Osteocyte (in vitro differentiated cells): ENCODE results near the gene DIAPH2. TPM values are rescaled to one million over a fixed set of nuclear protein-coding genes. Genes with fewer than 3 reads are reported as not detected.
"Not testable (repeated sequence)": the region's sequence is repeated elsewhere in the genome, so short reads cannot be mapped to it uniquely, and the experiment has no call there.

Experiments used
- DNase-seq: peaks from one replicate; pipeline ENCODE4 v3.0.0; 2021; ENCODE audit warnings: mixed read lengths; ENCODE audit not compliant: unreplicated experiment; ENCODE audit errors: extremely low spot score
- H3K27ac Mint-ChIP-seq: one replicate; pipeline ENCODE4 v1.8.0; 2021; ENCODE audit warnings: mild to moderate bottlenecking, mixed read lengths; ENCODE audit not compliant: unreplicated experiment
- H3K27me3 Mint-ChIP-seq: one replicate; pipeline ENCODE4 v1.8.0; 2021; ENCODE audit warnings: mixed read lengths; ENCODE audit not compliant: unreplicated experiment
- H3K36me3 Mint-ChIP-seq: one replicate; pipeline ENCODE4 v1.8.0; 2021; ENCODE audit warnings: mixed read lengths; ENCODE audit not compliant: unreplicated experiment
- H3K4me1 Mint-ChIP-seq: one replicate; pipeline ENCODE4 v1.8.0; 2021; ENCODE audit warnings: mixed read lengths; ENCODE audit not compliant: unreplicated experiment
- H3K4me3 Mint-ChIP-seq: one replicate; pipeline ENCODE4 v1.8.0; 2021; ENCODE audit warnings: mild to moderate bottlenecking, moderate library complexity, mixed read lengths; ENCODE audit not compliant: unreplicated experiment
- H3K9me3 Mint-ChIP-seq: one replicate; pipeline ENCODE4 v1.8.0; 2021; ENCODE audit warnings: mixed read lengths; ENCODE audit not compliant: unreplicated experiment
- total RNA-seq: library from RNA; stranded (reverse); gene quantifications from 2 replicates; pipeline ENCODE4 v1.2.1, GENCODE V29; 2021
- TF ChIP-seq, protein P1 (sequence below): fragments of 200-600 bp; sonication (generic); IDR thresholded peaks from 2 replicates; pipeline ENCODE4 v1.5.0; 2021; ENCODE audit warnings: antibody characterized with exemption, mild to moderate bottlenecking, moderate library complexity

Gene DIAPH2
- total RNA-seq, 1 donor from 2014 or later = 9.3 TPM

DNA sequence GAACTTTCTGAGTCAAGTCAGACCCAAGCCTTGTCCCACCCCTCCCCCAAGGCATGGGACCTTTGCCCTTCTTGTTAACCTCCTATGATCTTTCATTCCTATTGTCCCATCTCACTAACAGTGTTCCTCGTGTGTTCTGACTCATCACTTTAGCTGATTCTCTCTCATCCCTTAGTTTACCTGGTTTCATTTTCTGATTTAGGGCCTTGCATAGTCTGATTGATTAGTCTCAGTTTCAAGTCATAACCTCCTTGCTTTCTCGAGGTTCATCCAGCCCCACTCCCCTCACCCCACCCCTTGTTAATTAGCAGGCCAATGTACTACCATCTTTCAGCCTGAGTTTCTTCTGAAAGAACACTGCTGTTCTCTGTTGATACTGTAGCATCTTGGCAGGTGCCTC is 716.5 kb downstream of the DIAPH2 start:
- Mint-ChIP-seq H3K4me1 (no peaks in the 10 kb centered on the region), H3K36me3 (no peaks in the 10 kb centered on the region), H3K27me3 (no peaks in the 10 kb centered on the region), H3K4me3 (no peak overlapping the region), H3K27ac (no peak overlapping the region), H3K9me3 (no peaks in the 10 kb centered on the region)
- TF ChIP-seq, protein P1, sequence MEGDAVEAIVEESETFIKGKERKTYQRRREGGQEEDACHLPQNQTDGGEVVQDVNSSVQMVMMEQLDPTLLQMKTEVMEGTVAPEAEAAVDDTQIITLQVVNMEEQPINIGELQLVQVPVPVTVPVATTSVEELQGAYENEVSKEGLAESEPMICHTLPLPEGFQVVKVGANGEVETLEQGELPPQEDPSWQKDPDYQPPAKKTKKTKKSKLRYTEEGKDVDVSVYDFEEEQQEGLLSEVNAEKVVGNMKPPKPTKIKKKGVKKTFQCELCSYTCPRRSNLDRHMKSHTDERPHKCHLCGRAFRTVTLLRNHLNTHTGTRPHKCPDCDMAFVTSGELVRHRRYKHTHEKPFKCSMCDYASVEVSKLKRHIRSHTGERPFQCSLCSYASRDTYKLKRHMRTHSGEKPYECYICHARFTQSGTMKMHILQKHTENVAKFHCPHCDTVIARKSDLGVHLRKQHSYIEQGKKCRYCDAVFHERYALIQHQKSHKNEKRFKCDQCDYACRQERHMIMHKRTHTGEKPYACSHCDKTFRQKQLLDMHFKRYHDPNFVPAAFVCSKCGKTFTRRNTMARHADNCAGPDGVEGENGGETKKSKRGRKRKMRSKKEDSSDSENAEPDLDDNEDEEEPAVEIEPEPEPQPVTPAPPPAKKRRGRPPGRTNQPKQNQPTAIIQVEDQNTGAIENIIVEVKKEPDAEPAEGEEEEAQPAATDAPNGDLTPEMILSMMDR = no peak
- DNase-seq = no peak

DNA sequence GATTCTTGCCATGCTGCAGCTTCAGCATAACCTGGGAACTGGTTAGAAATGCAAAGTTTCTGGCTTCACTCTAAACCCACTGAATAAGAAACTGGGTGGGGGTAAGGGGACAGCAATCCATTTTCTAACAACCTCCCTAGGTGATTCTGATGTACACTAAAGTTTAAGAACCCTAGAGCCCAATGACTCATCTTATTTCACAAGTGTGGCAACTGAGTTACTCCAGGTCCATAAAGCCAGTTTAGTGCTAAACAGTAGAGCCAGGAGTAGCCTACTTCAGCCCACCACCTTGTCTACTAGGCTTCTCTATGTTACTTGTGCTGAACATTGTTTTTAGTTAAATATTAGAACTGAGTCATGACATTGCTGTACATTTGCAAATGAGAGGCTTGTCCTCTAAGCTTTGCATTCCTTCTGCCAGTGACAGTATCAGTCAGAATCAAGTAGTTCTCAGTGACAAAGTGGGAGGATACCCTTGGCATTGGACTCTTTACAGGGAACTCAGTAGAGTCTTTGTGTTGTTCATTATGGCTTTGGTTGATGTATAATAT is 717.0 kb downstream of the DIAPH2 start:
- Mint-ChIP-seq H3K36me3 (no peaks in the 10 kb centered on the region), H3K27ac (no peak overlapping the region)
- TF ChIP-seq, protein P1 = no peak

DNA sequence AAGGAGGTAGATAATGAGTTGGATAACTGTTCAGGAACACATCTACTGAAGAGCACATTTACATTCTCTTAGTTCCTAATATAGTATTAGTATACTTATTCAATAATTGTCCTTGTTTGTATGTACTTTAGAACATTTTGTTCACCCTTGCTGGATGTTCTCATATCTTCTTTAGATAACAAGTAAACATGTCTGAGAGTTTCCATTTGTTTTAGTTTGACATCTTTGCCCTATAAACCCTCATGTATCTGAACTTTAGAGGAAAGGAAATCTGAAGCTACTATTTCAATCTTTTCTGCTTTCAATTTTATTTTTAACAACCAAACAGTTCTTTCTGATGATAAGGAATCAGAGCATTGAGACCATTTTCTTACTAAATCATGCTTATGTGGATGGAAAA is 717.7 kb downstream of the DIAPH2 start:
- Mint-ChIP-seq H3K27me3 (no peaks in the 10 kb centered on the region), H3K36me3 (no peaks in the 10 kb centered on the region), H3K4me3 (no peak overlapping the region), H3K4me1 (no peaks in the 10 kb centered on the region), H3K27ac (no peak overlapping the region), H3K9me3 (no peaks in the 10 kb centered on the region)
- TF ChIP-seq, protein P1 = no peak
- DNase-seq = no peak

More for the DNA sequence above, 717.0 kb downstream of the DIAPH2 start:
- DNase-seq = no peak
- Mint-ChIP-seq H3K9me3 (no peaks in the 10 kb centered on the region), H3K4me1 (no peaks in the 10 kb centered on the region), H3K27me3 (no peaks in the 10 kb centered on the region), H3K4me3 (no peak overlapping the region)

DNA sequence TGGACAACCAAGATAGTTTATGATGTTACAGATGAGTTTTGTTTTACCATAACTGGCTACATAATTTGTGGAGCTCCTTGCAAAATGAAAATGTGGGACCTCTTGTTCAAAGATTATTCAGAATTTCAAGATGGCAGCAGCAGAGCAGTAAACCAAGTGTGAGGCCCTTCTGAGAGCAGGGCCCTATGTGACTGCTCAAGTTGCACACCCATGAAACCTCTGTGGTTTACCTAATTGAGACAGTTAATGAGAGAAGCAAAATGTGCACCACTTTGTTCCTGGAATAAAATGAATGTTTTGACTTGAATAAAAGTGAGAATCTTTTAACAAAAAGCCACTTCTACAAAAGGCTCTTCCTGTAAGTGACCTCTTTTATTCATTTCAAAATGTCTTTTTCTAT is 718.3 kb downstream of the DIAPH2 start:
- Mint-ChIP-seq H3K27ac (no peak overlapping the region), H3K4me1 (no peaks in the 10 kb centered on the region), H3K36me3 (no peaks in the 10 kb centered on the region), H3K4me3 (no peak overlapping the region), H3K9me3 (no peaks in the 10 kb centered on the region), H3K27me3 (no peaks in the 10 kb centered on the region)
- TF ChIP-seq, protein P1 = no peak
- DNase-seq = no peak

DNA sequence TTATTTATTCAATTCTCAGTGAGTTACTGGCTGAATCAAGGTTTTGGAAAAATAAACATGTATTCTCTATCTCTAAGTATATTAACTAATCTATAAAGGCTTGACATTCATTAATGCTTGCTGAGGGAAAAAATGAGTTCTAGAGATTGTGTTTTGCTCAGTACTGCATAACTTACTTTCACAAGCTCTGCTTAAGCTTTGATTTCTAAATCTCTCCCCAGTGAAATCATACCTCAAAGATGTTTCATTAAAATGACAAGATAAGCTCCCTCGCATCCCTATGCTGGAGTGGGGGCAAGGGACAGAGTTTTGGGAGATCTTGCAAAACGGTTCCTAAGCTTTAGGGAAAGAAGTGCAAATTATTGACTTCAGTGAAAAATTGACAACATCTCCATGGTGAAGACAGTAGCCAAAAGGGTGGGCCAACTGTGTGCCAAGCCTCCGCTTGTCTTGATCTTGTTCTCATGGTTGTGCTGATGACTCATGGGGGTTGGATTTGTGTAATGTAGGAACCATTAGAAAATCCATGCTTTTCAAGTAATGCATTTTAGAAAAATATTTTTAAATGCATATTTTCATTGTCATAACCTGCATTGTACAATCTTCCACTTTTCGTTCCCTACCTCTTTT is 720.5 kb downstream of the DIAPH2 start:
- Mint-ChIP-seq H3K4me3 (no peak overlapping the region), H3K27me3 (no peaks in the 10 kb centered on the region), H3K36me3 (no peaks in the 10 kb centered on the region), H3K4me1 (no peaks in the 10 kb centered on the region), H3K27ac (no peak overlapping the region), H3K9me3 (peaks cover 10% of the 10 kb centered on the region)
- TF ChIP-seq, protein P1 = no peak
- DNase-seq = no peak

DNA sequence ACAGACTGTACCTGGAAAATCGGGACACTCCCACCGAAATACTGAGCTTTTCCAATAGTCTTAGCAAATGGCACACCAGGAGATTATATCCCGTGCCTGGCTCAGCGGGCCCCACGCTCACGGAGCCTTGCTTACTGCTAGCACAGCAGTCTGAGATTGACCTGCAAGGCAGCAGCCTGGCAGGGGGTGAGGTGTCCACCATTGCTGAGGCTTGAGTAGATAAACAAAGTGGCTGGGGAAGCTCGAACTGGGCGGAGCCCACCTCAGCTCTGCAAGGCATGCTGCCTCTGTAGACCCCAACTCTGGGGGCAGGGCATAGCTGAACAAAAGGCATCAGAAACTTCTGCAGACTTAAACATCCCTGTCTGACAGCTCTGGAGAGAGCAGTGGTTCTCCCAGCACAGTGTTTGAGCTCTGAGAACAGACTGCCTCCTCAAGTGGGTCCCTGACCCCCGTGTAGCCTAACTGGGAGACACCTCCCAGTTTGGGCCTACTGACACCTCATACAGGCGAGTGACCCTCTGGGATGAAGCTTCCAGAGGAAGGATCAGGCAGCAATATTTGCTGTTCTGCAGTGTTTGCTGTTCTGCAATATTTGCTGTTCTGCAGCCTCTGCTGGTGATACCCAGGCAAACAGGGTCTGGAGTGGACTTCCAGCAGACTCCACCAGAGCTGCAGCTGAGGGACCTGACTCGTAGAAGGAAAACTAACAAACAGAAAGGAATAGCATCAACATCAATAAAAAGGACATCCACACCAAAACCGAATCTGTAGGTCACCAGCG is 725.2 kb downstream of the DIAPH2 start:
- not testable (repeated sequence) for H3K4me3 Mint-ChIP-seq, H3K4me1 Mint-ChIP-seq, H3K36me3 Mint-ChIP-seq, DNase-seq, H3K27me3 Mint-ChIP-seq, H3K27ac Mint-ChIP-seq
- peaks cover 37% of the 10 kb centered on the region for H3K9me3 Mint-ChIP-seq
